K562 (cell line): ENCODE measurements around the gene ZNF687. TPM values are rescaled to one million over a fixed set of nuclear protein-coding genes. Genes with fewer than 3 reads are reported as not detected.

Source experiments
- CHCHD3 ChIP-seq: fragments of 250-450 bp; sonication (Bioruptor Pico); IDR thresholded peaks from 2 replicates; pipeline ENCODE4 v2.1.2; 2022; ENCODE audit warnings: mild to moderate bottlenecking
- CHD4 ChIP-seq: fragments of 200-600 bp; sonication (generic); IDR thresholded peaks from 3 replicates; pipeline ENCODE4 v1.6.1; 2012; ENCODE audit warnings: low read depth, mild to moderate bottlenecking, mixed read lengths, low read length, inconsistent platforms; ENCODE audit not compliant: insufficient read depth, insufficient replicate concordance, poor library complexity, severe bottlenecking
- GMEB1 ChIP-seq: fragments of 250-450 bp; sonication (Bioruptor Pico); IDR thresholded peaks from 2 replicates; pipeline ENCODE4 v1.4.0; 2020; ENCODE audit warnings: mild to moderate bottlenecking
- HOMEZ ChIP-seq: fragments of 250-450 bp; sonication (Bioruptor Pico); IDR thresholded peaks from 2 replicates; pipeline ENCODE4 v1.4.0; 2020; ENCODE audit warnings: mild to moderate bottlenecking, moderate library complexity
- IRF2 ChIP-seq: sonication (generic); formaldehyde crosslinking; IDR thresholded peaks from 2 replicates; pipeline ENCODE4 v1.8.1; 2022; ENCODE audit warnings: mild to moderate bottlenecking, missing genetic modification reagents
- KLF6 ChIP-seq: fragments of 250-450 bp; sonication (Bioruptor Pico); IDR thresholded peaks from 2 replicates; pipeline ENCODE4 v1.4.0; 2020; ENCODE audit warnings: mild to moderate bottlenecking, moderate library complexity, borderline replicate concordance
- MLLT1 ChIP-seq, 2 experiments: fragments of 450-650 bp; IDR thresholded peaks; 2 replicates each; pipeline ENCODE4 v1.6.1; 2016
- MNT ChIP-seq, 2 experiments: fragments of 450-650 bp; conservative IDR thresholded peaks; 2 replicates each; pipeline ENCODE4 v1.6.1; 2017; ENCODE audit warnings: mild to moderate bottlenecking in 2 of 2, moderate library complexity in 2 of 2
- NCOR1 ChIP-seq: fragments of 450-650 bp; IDR thresholded peaks from 2 replicates; pipeline ENCODE4 v1.6.1; 2016; ENCODE audit warnings: mild to moderate bottlenecking, moderate library complexity
- POLR2AphosphoS2 ChIP-seq: IDR thresholded peaks from 2 replicates; pipeline ENCODE4 v1.6.1; 2012; ENCODE audit warnings: low read length, improper control_type of control experiment
- SMARCC2 ChIP-seq: fragments of 450-650 bp; IDR thresholded peaks from 2 replicates; pipeline ENCODE4 v1.6.1; 2017; ENCODE audit warnings: antibody characterized with exemption, moderate library complexity, mild to moderate bottlenecking, low read depth
- SMARCE1 ChIP-seq: fragments of 450-650 bp; IDR thresholded peaks from 2 replicates; pipeline ENCODE4 v1.7.1; 2016; ENCODE audit warnings: mild to moderate bottlenecking
- TBP ChIP-seq: optimal IDR thresholded peaks from 2 replicates; pipeline ENCODE3; 2011; ENCODE audit warnings: low read depth, low read length, improper control_type of control experiment
- XRCC3 ChIP-seq: fragments of 450-650 bp; IDR thresholded peaks from 2 replicates; pipeline ENCODE4 v1.6.1; 2017; ENCODE audit warnings: mild to moderate bottlenecking, moderate library complexity
- YBX1 ChIP-seq: fragments of 450-650 bp; IDR thresholded peaks from 2 replicates; pipeline ENCODE4 v1.7.1; 2016; ENCODE audit warnings: mild to moderate bottlenecking
- ZNF431 ChIP-seq: sonication (generic); formaldehyde crosslinking; IDR thresholded peaks from 2 replicates; pipeline ENCODE4 v1.8.0; 2022; ENCODE audit warnings: mild to moderate bottlenecking, missing genetic modification reagents
- ZNF639 ChIP-seq, 2 experiments: fragments of 200-800 bp in 1 of 2; sonication (Bioruptor generic) in 1 of 2; sonication (generic) in 1 of 2; formaldehyde crosslinking in 1 of 2; IDR thresholded peaks in 1 of 2; conservative IDR thresholded peaks in 1 of 2; 2 replicates each; pipeline versions ENCODE4 v1.5.0 to v1.6.1; 2016 to 2020; ENCODE audit warnings: missing compliant biosample characterization in 1 of 2, missing genetic modification characterization in 1 of 2, missing genetic modification reagents in 1 of 2
- polyA plus RNA-seq, 8 experiments: library from polyadenylated mRNA; depleted of rRNA in 4 of 8; stranded (reverse) in 5 of 8; unstranded in 3 of 8; fragments of >200 nt; fragmentation: Nextera tagmentation in 2 of 8; fragmentation: Illumina TruSeq in 1 of 8; extraction: Ambion mirVana in 2 of 8; extraction: Trizol in 1 of 8; gene quantifications; 2 replicates each; pipeline versions ENCODE4 v1.2.1 to v1.2.3, GENCODE V29; 2011 to 2014; ENCODE audit warnings: inconsistent platforms in 1 of 8, missing spikeins in 1 of 8
- total RNA-seq, 7 experiments: library from RNA; depleted of rRNA in 6 of 7; stranded (reverse); fragments of >200 nt in 6 of 7; fragmentation: Illumina TruSeq in 2 of 7; extraction: Trizol in 2 of 7; gene quantifications; 2 replicates each; pipeline versions ENCODE4 v1.2.1 to v1.2.3, GENCODE V29; 2011 to 2021; ENCODE audit warnings: low replicate concordance in 1 of 7

ZNF687 gene
- total and polyA plus RNA-seq, 9 of the 15 experiments (the other 6 are each of a cell fraction or from before 2014, with no cell fraction given), result 0.13 to 26.4 (median 10.6) TPM

GRCh38 chr1:151311589-151312331, 29.7 kb downstream of the ZNF687 start (continued):
- TF ChIP-seq HOMEZ (CRISPR knock-in tag), result no peak
- TF ChIP-seq SMARCC2, result peak; percentile 93
- no peak for TF ChIP-seq CHD4
- TF ChIP-seq NCOR1, result peak; percentile 81
- no peak for TF ChIP-seq IRF2 (CRISPR knock-in tag)
- TF ChIP-seq POLR2AphosphoS2, result no peak
- TF ChIP-seq GMEB1 (CRISPR knock-in tag), result no peak
- TF ChIP-seq SMARCE1, result peak; percentile 98
- TF ChIP-seq XRCC3, result no peak
- no peak for TF ChIP-seq YBX1
- TF ChIP-seq MNT (conservative IDR thresholded peaks at IDR 0.05), result peak; percentile 84 to 93
- TF ChIP-seq CHCHD3, result no peak
- no peak for TF ChIP-seq ZNF431 (CRISPR knock-in tag)
- TF ChIP-seq MLLT1 (IDR thresholded peaks at IDR 0.05), result no peak; a peak in 1 of 4 replicates
- no peak for TF ChIP-seq KLF6 (CRISPR knock-in tag)
- TF ChIP-seq ZNF639 (CRISPR knock-in tag; conservative IDR thresholded peaks at IDR 0.05 in 1 of 2, IDR thresholded peaks at IDR 0.05 in 1 of 2), result peak in 1 of 2 experiments; percentile 82; a peak in 2 of 4 replicates
- peak; percentile 47 for TF ChIP-seq TBP
